GM12873 (cell line): ENCODE data around the gene DLK2.

ENCODE experiments used
- TF ChIP-seq, protein P1 (sequence below): IDR thresholded peaks from 2 replicates; pipeline ENCODE4 v1.5.1; 2012; ENCODE audit warnings: low read depth, mild to moderate bottlenecking, moderate library complexity, low read length, control low read depth; ENCODE audit not compliant: insufficient read depth; ENCODE audit errors: missing control alignments

Gene DLK2

GRCh38 chr6:43468748-43469681, 13.7 kb upstream of the DLK2 start:
- TF ChIP-seq, protein P1, sequence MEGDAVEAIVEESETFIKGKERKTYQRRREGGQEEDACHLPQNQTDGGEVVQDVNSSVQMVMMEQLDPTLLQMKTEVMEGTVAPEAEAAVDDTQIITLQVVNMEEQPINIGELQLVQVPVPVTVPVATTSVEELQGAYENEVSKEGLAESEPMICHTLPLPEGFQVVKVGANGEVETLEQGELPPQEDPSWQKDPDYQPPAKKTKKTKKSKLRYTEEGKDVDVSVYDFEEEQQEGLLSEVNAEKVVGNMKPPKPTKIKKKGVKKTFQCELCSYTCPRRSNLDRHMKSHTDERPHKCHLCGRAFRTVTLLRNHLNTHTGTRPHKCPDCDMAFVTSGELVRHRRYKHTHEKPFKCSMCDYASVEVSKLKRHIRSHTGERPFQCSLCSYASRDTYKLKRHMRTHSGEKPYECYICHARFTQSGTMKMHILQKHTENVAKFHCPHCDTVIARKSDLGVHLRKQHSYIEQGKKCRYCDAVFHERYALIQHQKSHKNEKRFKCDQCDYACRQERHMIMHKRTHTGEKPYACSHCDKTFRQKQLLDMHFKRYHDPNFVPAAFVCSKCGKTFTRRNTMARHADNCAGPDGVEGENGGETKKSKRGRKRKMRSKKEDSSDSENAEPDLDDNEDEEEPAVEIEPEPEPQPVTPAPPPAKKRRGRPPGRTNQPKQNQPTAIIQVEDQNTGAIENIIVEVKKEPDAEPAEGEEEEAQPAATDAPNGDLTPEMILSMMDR, result no peak

DNA sequence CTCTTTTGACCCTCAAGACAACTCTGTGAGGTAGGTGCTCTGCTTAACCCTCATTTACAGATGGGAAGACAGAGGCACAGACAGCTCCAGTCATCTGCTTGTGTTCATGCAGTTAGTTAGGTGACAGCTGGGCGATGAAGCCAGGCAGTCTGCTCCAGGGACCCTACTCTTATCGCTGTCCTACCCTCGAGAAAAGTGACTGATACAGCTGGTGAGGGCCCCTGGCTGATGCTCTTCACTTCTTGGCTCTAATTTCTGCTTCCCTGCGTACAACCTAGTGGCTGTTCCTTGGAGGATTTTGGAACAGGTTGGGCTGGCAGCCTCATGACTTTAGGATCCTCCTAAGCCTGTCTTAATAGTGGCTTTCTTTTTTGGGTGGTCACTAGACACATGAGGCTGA, 12.9 kb upstream of the DLK2 start:
- TF ChIP-seq, protein P1, result no peak

- TF ChIP-seq, protein P1, result no peak
These were observed 12.4 kb upstream of the DLK2 start for GRCh38 chr6:43467752-43468151.

GRCh38 chr6:43465948-43466347, 10.6 kb upstream of the DLK2 start:
- TF ChIP-seq, protein P1, result no peak

DNA sequence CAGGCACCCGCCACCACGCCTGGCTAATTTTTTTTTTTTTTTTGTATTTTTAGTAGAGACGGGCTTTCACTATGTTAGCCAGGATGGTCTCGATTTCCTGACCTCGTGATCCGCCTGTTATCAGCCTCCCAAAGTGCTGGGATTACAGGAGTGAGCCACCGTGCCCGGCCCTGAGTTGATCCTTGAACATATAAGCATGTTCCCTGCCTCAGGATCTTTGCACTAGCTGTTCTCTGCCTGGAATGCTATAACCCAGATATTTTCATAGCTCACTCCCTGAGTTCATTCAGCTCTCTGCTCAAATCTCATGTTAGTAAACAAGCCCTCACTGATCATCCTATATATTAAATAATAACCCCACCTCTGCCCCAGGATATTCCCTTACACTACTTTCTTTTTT, 9.0 kb upstream of the DLK2 start:
- TF ChIP-seq, protein P1, result no peak

GRCh38 chr6:43461936-43462335, 6.6 kb upstream of the DLK2 start:
- TF ChIP-seq, protein P1, result no peak

GRCh38 chr6:43460032-43460431, 4.7 kb upstream of the DLK2 start:
- TF ChIP-seq, protein P1, result no peak
